Posterior vena cava (tissue), 2 donors: Measurements from ENCODE around the gene STIM2. TPM values are rescaled to one million over a fixed set of nuclear protein-coding genes. Genes with fewer than 3 reads are reported as not detected.
A peak's percentile ranks its signal among the peaks of the same experiment; 100 is the strongest.

Experiments
- DNase-seq: peaks from one replicate; pipeline ENCODE4 v3.0.0-alpha.2; 2020; ENCODE audit warnings: low spot score
- intact Hi-C, 2 donors: fragments of 100-400 bp; cut with DNase I; formaldehyde crosslinking; loops; one replicate each; pipeline versions ENCODE4 v1.14.1 to v1.14.2; 2022 to 2023
- total RNA-seq, 2 donors: library from RNA; stranded (reverse); fragmentation: NEBNext Ultra II Directional; extraction: Animal tissue kit (Norgen Biotek cat#: 25700); gene quantifications; one replicate each; pipeline ENCODE4 v1.2.1, GENCODE V29; 2021
- donor health status: DM: yes; HTN: yes; CAD: no.
- donor health status: DM: yes; HTN: yes; CAD: no.

Gene STIM2
- total RNA-seq, 2 donors from 2014 or later = 17.0 to 17.4 TPM

- intact Hi-C loops = no loop called here
- DNase-seq = no peak
Measured at GRCh38 chr4:26830033-26830432, 30.6 kb upstream of the STIM2 start.

- no peak for DNase-seq
- intact Hi-C loops = no loop called here
Measured at GRCh38 chr4:26830701-26831100, 29.9 kb upstream of the STIM2 start.

GRCh38 chr4:26836539-26836938 is 24.1 kb upstream of the STIM2 start:
- intact Hi-C loops = loop anchor here in 1 of 2 donors (5.0 kb wide), 1 partner anchor 901 kb away; no protein-coding TSS in a partner anchor

GRCh38 chr4:26837993-26838842 is 22.4 kb upstream of the STIM2 start:
- intact Hi-C loops = loop anchor here in 1 of 2 donors (5.0 kb wide), 1 partner anchor 899 kb away; no protein-coding TSS in a partner anchor
- DNase-seq = no peak

More at GRCh38 chr4:26836539-26836938, 24.1 kb upstream of the STIM2 start:
- DNase-seq = no peak

GRCh38 chr4:26839016-26839415 is 21.6 kb upstream of the STIM2 start:
- no peak for DNase-seq
- intact Hi-C loops = loop anchor here in 1 of 2 donors (5.0 kb wide), 1 partner anchor 898 kb away; no protein-coding TSS in a partner anchor

GRCh38 chr4:26839534-26839951 is 21.1 kb upstream of the STIM2 start:
- DNase-seq = no peak
- intact Hi-C loops = loop anchor here in 1 of 2 donors (5.0 kb wide), 1 partner anchor 898 kb away; no protein-coding TSS in a partner anchor

GRCh38 chr4:26840786-26841185 is 19.9 kb upstream of the STIM2 start:
- intact Hi-C loops = no loop called here
- DNase-seq = no peak

- DNase-seq = no peak
- intact Hi-C loops = no loop called here
Measured at GRCh38 chr4:26842911-26843310, 17.7 kb upstream of the STIM2 start.

GRCh38 chr4:26850528-26850927 is 10.1 kb upstream of the STIM2 start:
- intact Hi-C loops = no loop called here
- no peak for DNase-seq

GRCh38 chr4:26851129-26851528 is 9.5 kb upstream of the STIM2 start:
- no peak for DNase-seq
- intact Hi-C loops = no loop called here

GRCh38 chr4:26854701-26855100 is 5.9 kb upstream of the STIM2 start:
- intact Hi-C loops = no loop called here
- DNase-seq = no peak

- intact Hi-C loops = no loop called here
- DNase-seq = no peak
Measured at GRCh38 chr4:26856906-26857277, 3.7 kb upstream of the STIM2 start.

GRCh38 chr4:26857278-26858034 is 3.2 kb upstream of the STIM2 start:
- intact Hi-C loops = no loop called here
- peak; percentile 97 for DNase-seq

GRCh38 chr4:26858035-26858918 is 2.4 kb upstream of the STIM2 start:
- intact Hi-C loops = no loop called here

GRCh38 chr4:26858947-26859401 is 1.7 kb upstream of the STIM2 start:
- no peak for DNase-seq
- intact Hi-C loops = no loop called here

More at GRCh38 chr4:26858035-26858918, 2.4 kb upstream of the STIM2 start:
- no peak for DNase-seq

- DNase-seq = no peak
- intact Hi-C loops = loop anchor here (10.0 kb wide), 2 partner anchors 135 to 425 kb away; no protein-coding TSS in a partner anchor
Measured at GRCh38 chr4:26859762-26860156, 882 bp upstream of the STIM2 start.

- intact Hi-C loops = loop anchor here (10.0 kb wide), 2 partner anchors 134 to 426 kb away; no protein-coding TSS in a partner anchor
- DNase-seq = peak; percentile 91
Measured at GRCh38 chr4:26860922-26861433, 337 bp downstream of the STIM2 start.

GRCh38 chr4:26861434-26862186 is 969 bp downstream of the STIM2 start:
- DNase-seq = peak; percentile 91
- intact Hi-C loops = loop anchor here (10.0 kb wide), 2 partner anchors 133 to 427 kb away; no protein-coding TSS in a partner anchor
